OCI-LY1 (cell line): ENCODE measurements around the gene DNAH7.

ENCODE experiments used
- EZH2 ChIP-seq: fragments of 200-600 bp; sonication (generic), shearing (Covaris generic); IDR thresholded peaks from 2 replicates; pipeline ENCODE4 v1.8.0; 2017; ENCODE audit warnings: borderline replicate concordance, mixed run types, mild to moderate bottlenecking, antibody characterized with exemption, low read length, moderate library complexity, mixed read lengths
- TF ChIP-seq, protein P1 (sequence below): fragments of 200-600 bp; sonication (generic), shearing (Covaris generic); IDR thresholded peaks from 2 replicates; pipeline ENCODE4 v1.5.1; 2017; ENCODE audit warnings: mild to moderate bottlenecking, antibody characterized with exemption, low read length, moderate library complexity, mixed read lengths

DNA sequence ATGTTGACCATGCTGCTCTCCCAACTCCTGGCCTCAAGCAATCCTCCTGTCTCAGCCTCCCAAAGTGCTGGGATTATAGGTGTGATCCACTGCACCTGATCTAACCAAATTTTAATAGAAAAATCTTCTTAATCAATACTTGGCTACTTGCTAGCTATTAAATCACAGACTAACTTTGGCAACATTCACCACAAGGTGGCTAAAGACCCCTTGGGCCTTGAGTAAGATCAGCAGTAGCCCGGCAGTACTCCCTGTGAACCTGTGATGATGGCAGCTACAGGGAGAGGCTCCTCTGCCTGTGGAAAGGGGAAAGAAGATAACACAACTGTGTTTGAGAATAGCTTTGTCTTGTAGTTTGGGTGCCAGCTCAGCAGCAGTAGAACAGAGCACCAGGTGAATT lies 308.8 kb downstream of the DNAH7 start:
- TF ChIP-seq, protein P1, sequence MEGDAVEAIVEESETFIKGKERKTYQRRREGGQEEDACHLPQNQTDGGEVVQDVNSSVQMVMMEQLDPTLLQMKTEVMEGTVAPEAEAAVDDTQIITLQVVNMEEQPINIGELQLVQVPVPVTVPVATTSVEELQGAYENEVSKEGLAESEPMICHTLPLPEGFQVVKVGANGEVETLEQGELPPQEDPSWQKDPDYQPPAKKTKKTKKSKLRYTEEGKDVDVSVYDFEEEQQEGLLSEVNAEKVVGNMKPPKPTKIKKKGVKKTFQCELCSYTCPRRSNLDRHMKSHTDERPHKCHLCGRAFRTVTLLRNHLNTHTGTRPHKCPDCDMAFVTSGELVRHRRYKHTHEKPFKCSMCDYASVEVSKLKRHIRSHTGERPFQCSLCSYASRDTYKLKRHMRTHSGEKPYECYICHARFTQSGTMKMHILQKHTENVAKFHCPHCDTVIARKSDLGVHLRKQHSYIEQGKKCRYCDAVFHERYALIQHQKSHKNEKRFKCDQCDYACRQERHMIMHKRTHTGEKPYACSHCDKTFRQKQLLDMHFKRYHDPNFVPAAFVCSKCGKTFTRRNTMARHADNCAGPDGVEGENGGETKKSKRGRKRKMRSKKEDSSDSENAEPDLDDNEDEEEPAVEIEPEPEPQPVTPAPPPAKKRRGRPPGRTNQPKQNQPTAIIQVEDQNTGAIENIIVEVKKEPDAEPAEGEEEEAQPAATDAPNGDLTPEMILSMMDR: no peak
- no peak for TF ChIP-seq EZH2
